Measurements from ENCODE around the gene ATG4D. TPM values are rescaled to one million over a fixed set of nuclear protein-coding genes. Genes with fewer than 3 reads are reported as not detected.
A peak's percentile ranks its signal among the peaks of the same experiment; 100 is the strongest.

Gene ATG4D
- total RNA-seq, 4 donors from 2014 or later, result 18.4 to 35.6 (median 24.9) TPM

DNA sequence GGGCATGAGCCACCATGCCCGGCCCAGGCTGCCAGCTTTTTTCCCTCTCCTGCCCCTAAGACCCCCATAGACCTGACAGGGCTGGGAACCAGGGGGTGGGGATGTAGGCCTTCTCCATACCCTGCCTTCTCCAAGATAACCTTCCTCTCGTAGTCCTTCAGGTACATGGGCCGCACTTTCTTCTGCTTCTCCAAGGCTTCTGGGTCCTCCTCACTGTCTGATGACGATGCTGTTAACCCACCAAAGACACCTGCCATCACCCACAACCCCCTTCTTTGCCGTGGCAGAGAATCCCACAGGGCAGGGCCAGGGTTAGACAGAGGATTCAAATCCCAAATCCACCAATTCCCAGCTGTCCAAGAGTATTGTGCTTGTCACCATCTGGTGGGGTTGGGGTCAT lies 18.9 kb downstream of the ATG4D start:
- peaks cover 0 to 59% of the 10 kb centered on the region in 2 donors for H3K36me3 ChIP-seq
- ATAC-seq, result no peak
- WGBS, 2 donors (ENCODE audit: low coverage in 1 of 2), result 85 to 96% methylated on average over 3 to 5 of the region's 5 CpGs

DNA sequence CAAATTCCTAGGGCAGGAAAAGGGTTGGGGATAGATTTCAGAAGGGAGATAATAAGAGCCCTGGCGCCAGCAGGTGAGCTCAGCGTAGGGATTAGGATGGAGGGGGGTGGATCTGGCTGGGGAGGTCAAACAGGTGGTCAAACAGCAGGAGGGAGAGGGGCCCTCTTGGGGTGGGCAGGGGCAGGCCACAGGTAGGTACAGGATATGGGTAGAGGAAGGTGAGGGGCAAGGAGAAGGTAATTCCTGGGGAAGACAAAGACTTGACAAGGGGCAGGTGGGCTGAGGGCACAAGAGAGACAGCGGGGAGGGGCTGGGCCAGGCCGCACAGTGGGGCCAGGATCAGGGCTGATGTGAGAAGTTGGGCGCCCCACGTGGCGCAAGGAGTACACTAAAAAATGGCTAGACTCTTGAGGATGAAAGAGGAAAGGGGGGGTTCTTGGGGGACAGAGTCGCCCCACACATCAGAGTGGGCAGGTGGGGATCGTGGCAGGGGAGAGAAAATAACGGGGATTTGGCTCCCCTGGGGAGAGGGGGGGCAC lies 21.4 kb downstream of the ATG4D start:
- WGBS, 2 donors (ENCODE audit: low coverage in 1 of 2), result 7 to 8% methylated on average over 9 to 10 of the region's 10 CpGs
- H3K27ac ChIP-seq, result peak overlapping the region; percentile 83 to 96 (median 92)
- H3K36me3 ChIP-seq, result peaks cover 0 to 34% of the 10 kb centered on the region in 2 donors
- TF ChIP-seq, protein P1, sequence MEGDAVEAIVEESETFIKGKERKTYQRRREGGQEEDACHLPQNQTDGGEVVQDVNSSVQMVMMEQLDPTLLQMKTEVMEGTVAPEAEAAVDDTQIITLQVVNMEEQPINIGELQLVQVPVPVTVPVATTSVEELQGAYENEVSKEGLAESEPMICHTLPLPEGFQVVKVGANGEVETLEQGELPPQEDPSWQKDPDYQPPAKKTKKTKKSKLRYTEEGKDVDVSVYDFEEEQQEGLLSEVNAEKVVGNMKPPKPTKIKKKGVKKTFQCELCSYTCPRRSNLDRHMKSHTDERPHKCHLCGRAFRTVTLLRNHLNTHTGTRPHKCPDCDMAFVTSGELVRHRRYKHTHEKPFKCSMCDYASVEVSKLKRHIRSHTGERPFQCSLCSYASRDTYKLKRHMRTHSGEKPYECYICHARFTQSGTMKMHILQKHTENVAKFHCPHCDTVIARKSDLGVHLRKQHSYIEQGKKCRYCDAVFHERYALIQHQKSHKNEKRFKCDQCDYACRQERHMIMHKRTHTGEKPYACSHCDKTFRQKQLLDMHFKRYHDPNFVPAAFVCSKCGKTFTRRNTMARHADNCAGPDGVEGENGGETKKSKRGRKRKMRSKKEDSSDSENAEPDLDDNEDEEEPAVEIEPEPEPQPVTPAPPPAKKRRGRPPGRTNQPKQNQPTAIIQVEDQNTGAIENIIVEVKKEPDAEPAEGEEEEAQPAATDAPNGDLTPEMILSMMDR (IDR thresholded peaks at IDR 0.05), result no peak
- TF ChIP-seq POLR2A (IDR thresholded peaks at IDR 0.05), result no peak
- TF ChIP-seq EP300 (IDR thresholded peaks at IDR 0.05), result no peak
- no peak for TF ChIP-seq POLR2AphosphoS5 (IDR thresholded peaks at IDR 0.05)
- no peaks in the 10 kb centered on the region for H3K9me3 ChIP-seq
- H3K27me3 ChIP-seq, result no peaks in the 10 kb centered on the region
- H3K4me3 ChIP-seq, result peak overlapping the region; percentile 81 to 95
- ATAC-seq, result no peak
- H3K4me1 ChIP-seq, result peaks cover 0 to 50% (median 24%) of the 10 kb centered on the region in 3 donors

More for the DNA sequence above, 18.9 kb downstream of the ATG4D start:
- peaks cover 0 to 31% (median 19%) of the 10 kb centered on the region in 3 donors for H3K4me1 ChIP-seq
- H3K9me3 ChIP-seq, result no peaks in the 10 kb centered on the region
- H3K4me3 ChIP-seq, result no peak overlapping the region
- H3K27ac ChIP-seq, result no peak overlapping the region
- no peaks in the 10 kb centered on the region for H3K27me3 ChIP-seq
- TF ChIP-seq POLR2AphosphoS5 (IDR thresholded peaks at IDR 0.05) (no peak), POLR2A (IDR thresholded peaks at IDR 0.05) (no peak), EP300 (IDR thresholded peaks at IDR 0.05) (no peak)
- TF ChIP-seq, protein P1 (IDR thresholded peaks at IDR 0.05), result no peak

DNA sequence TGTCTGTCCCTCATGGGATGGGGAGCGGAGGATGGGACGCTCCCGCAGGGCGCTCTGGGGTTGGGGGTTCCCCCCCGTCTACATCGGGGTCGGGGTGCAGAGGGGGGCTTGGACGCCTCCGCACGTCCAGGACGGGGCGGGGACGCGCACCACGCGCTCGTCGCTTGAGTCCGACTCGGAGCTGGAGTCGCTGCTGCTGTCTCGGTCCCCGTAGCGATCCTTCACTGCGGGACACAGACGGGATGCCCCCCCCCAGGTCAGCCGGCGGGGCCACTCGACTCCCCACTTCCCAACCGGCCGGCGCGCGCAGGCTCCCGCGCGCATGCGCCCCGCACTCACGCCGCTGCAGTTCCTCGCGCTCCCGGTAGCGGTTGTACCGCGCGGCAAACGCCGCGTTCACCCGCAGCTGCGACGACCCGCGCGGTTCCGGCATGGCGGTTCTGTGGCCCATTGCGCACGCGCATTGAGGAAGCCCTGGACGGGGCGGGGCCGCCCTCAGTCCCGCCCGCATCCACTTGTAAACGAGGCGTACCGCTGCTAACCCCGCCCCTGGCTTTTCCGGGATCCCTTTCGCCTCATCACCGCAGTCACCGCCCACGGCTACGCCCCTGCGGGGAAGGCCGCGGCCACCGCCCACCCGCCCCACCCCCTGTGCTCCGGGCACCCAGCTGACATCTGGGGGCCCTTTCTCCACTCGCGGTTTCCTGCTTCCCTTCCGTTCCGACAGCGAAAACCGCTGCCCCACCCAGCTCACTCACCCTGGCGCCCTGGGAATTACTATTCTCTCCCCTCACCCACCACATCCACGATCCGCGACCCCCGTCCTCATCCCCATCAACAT lies 22.1 kb downstream of the ATG4D start, which contains the start of gene KRI1:
Gene KRI1, minus strand, starts transcription at position 444 of the 841 bp plus-strand sequence. Its CDS starts 11 bp downstream, at position 433.
- H3K9me3 ChIP-seq, result no peaks in the 10 kb centered on the region
- ATAC-seq, result peak; percentile 86
- H3K36me3 ChIP-seq, result peaks cover 0 to 27% of the 10 kb centered on the region in 2 donors
- TF ChIP-seq POLR2A (IDR thresholded peaks at IDR 0.05) (peak; percentile 89 to 91), EP300 (IDR thresholded peaks at IDR 0.05) (no peak), POLR2AphosphoS5 (IDR thresholded peaks at IDR 0.05) (peak; percentile 86)
- TF ChIP-seq, protein P1 (IDR thresholded peaks at IDR 0.05), result peak in 3 of 4 experiments; percentile 47 to 78 (median 59)
- H3K27ac ChIP-seq, result peak within 1 kb of the TSS; percentile 83 to 96 (median 92)
- H3K4me3 ChIP-seq, result peak within 1 kb of the TSS; percentile 81 to 95
- 0% methylated on average over 6 to 12 of the region's 94 CpGs for WGBS, 2 donors (ENCODE audit: low coverage in 1 of 2)
- no peaks in the 10 kb centered on the region for H3K27me3 ChIP-seq
- H3K4me1 ChIP-seq, result peaks cover 0 to 50% (median 24%) of the 10 kb centered on the region in 3 donors

DNA sequence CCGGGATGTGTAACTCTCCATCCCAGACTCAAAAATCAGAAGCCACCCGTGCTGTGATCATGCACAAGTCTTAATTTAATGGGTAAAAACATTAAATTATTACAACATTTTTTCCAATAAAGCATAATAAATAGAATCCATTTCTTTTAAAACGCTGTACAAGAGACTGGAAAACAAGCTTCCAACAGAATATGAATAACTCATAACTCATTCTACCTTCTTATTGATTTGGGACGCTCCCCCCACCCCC lies 22.6 kb downstream of the ATG4D start:
- Histone ChIP-seq H3K27ac (peak overlapping the region; percentile 25 to 96 (median 92)), H3K4me1 (peaks cover 0 to 50% (median 24%) of the 10 kb centered on the region in 3 donors), H3K4me3 (peak overlapping the region; percentile 81 to 95), H3K27me3 (no peaks in the 10 kb centered on the region), H3K36me3 (peaks cover 0 to 22% of the 10 kb centered on the region in 2 donors), H3K9me3 (no peaks in the 10 kb centered on the region)
- TF ChIP-seq POLR2A (IDR thresholded peaks at IDR 0.05) (no peak), POLR2AphosphoS5 (IDR thresholded peaks at IDR 0.05) (no peak)
- ATAC-seq, result no peak
- 2 to 17% methylated on average over 2 to 4 of the region's 4 CpGs for WGBS, 2 donors (ENCODE audit: low coverage in 1 of 2)

DNA sequence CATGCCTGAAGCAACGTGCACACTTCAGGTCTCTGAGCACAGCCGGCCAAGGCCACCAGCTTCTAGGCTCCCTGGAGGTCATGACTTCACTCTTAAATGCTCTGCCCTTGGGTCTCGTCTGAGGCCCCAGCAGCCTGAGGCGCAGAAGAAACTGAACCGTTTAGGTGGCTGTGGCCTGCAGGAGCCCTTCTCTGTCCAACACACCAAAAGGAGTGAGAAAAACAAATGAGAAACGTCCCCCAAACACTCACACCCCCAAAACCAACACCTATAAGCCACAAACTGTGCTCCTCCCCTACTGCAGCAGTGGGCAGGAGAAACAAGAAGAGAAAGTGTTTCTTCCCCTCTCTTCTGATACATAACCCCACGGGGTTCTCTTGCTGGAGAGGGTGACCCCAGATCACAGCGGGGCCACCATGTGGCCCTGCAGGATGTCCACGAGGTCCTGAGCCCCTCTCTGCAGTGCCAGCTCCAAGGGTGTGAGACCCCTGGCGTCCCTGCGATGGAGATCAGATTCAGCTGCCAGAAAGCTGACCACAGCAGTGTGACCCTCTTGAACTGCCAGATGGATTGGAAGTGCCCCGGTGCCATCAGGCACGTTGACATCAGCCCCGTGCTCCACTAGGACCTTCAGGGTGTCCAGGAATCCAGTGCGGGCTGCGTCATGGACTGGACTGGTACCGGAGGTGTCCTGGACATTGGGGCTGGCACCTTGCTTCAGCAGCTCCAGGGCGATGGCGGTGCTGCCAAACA lies 23.1 kb downstream of the ATG4D start:
- Histone ChIP-seq H3K9me3 (no peaks in the 10 kb centered on the region), H3K27ac (peak overlapping the region; percentile 25 to 96 (median 92)), H3K27me3 (no peaks in the 10 kb centered on the region), H3K4me1 (peaks cover 0 to 51% (median 24%) of the 10 kb centered on the region in 3 donors), H3K4me3 (peak overlapping the region in 1 of 2 donors; percentile 95), H3K36me3 (peaks cover 0 to 17% of the 10 kb centered on the region in 2 donors)
- WGBS, 2 donors (ENCODE audit: low coverage in 1 of 2), result 14 to 20% methylated on average over 1 to 2 of the region's 19 CpGs
- TF ChIP-seq POLR2AphosphoS5 (IDR thresholded peaks at IDR 0.05) (no peak), EP300 (IDR thresholded peaks at IDR 0.05) (no peak), POLR2A (IDR thresholded peaks at IDR 0.05) (no peak)
- TF ChIP-seq, protein P1 (IDR thresholded peaks at IDR 0.05), result no peak
- ATAC-seq, result no peak

Data from gastroesophageal sphincter (tissue), 4 donors.